ENCODE data around the gene FAM117A. TPM values are rescaled to one million over a fixed set of nuclear protein-coding genes. Genes with fewer than 3 reads are reported as not detected.

Gene FAM117A
- total and polyA plus RNA-seq, 2 of the 8 experiments (the other 6 are each of a cell fraction or from before 2014, with no cell fraction given) = 28.4 to 45.7 TPM

DNA sequence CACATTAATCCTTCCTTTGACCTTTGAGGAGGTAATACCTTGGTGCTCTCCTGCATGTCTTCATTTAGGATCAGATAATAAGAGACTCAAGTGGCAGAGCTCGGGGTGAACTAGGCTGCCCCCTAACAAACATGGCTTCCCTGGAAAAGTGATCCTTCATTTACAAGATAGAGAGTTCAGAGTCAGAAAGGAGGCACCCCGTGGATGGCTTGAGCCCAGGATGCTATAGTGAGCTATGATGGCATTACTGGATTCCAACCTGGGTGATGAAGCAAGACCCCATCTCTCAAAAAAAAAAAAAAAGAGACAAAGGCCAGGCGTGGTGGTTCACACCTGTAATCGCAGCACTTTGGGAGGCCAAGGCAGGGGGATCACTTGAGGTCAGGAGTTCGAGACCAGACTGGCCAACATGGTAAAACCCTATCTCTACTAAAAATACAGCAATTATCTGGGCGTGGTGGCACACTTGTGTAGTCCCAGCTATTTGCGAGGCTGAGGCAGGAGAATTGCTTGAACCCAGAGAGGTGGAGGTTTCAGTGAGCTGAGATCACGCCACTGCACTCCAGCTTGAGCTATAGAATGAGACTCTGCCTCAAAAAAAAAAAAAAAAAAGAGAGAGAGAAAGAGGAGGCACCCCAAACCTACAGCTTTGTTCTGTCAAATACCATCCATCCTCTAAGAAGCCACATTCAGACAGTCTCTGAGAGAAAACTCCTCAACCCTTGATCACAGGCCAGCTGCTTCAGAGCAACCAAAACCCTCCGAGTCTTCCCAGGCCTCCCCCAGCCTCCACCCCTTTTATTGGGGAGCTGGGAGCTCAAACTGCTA lies 7.4 kb downstream of the FAM117A start:
- Histone ChIP-seq H2AK5ac (ENCODE audit: low read depth, low read length) (no peak overlapping the region), H3K27ac (ENCODE audit: low read depth, low read length) (no peak overlapping the region), H3K18ac (ENCODE audit: extremely low read depth, low read length) (no peak overlapping the region), H3K79me1 (ENCODE audit: low read depth, low read length) (no peaks in the 10 kb centered on the region; the same call in none of the 2 replicates), H4K91ac (replicated peaks; ENCODE audit: insufficient read length, low read length) (no peak overlapping the region), H2AFZ (ENCODE audit: low read length) (no peak overlapping the region), H3K4ac (replicated peaks; ENCODE audit: insufficient read length, low read depth, low read length) (no peak overlapping the region), H3K9ac (replicated peaks in 1 of 4; ENCODE audit: extremely low read depth in 1 of 4, low read depth in 3 of 4, low read length in 3 of 4) (no peak overlapping the region), H3K23me2 (ENCODE audit: low read depth, low read length) (no peaks in the 10 kb centered on the region), H3K79me2 (ENCODE audit: control insufficient read depth in 1 of 2, insufficient read depth in 2 of 2, low read length in 2 of 2) (peaks cover 13 to 80% of the 10 kb centered on the region in 2 experiments; a peak in 3 of 4 replicates), H3K9me3 (ENCODE audit: insufficient read depth in 2 of 2, low read depth in 1 of 2, low read length in 1 of 2) (no peaks in the 10 kb centered on the region), H2BK12ac (ENCODE audit: low read depth, low read length) (no peak overlapping the region), H3K56ac (replicated peaks; ENCODE audit: insufficient read length, low read depth, low read length) (no peak overlapping the region), H3K36me3 (ENCODE audit: control insufficient read depth in 2 of 4, insufficient read depth in 4 of 4, low read length in 3 of 4) (0 out of 8 replicates have a peak, but pooled peaks cover 0 to 2% (median 0%) of the 10 kb centered on the region in 4 experiments), H2BK15ac (ENCODE audit: low read length) (no peak overlapping the region), H3K4me2 (ENCODE audit: insufficient read depth in 1 of 2, low read depth in 2 of 2, low read length in 2 of 2) (no peak overlapping the region), H3K4me3 (ENCODE audit: extremely low read depth in 1 of 4, insufficient read depth in 2 of 4, low read depth in 3 of 4, low read length in 4 of 4) (no peak overlapping the region), H2BK5ac (ENCODE audit: low read depth, low read length) (no peak overlapping the region), H3K27me3 (replicated peaks in 1 of 4; ENCODE audit: control insufficient read depth in 3 of 4, extremely low read depth in 1 of 4, insufficient read depth in 3 of 4, low read length in 3 of 4) (no peaks in the 10 kb centered on the region), H4K5ac (ENCODE audit: insufficient read length, low read depth, low read length) (no peak overlapping the region), H3K23ac (ENCODE audit: insufficient read length) (no peak overlapping the region), H4K20me1 (replicated peaks in 1 of 2; ENCODE audit: control insufficient read depth in 1 of 2, insufficient read depth in 2 of 2, low read length in 2 of 2) (peaks cover 0 to 11% of the 10 kb centered on the region in 2 experiments), H3K4me1 (replicated peaks in 1 of 4; ENCODE audit: control insufficient read depth in 3 of 4, insufficient read depth in 4 of 4, low read length in 3 of 4) (peaks cover 0 to 8% (median 0%) of the 10 kb centered on the region in 4 experiments; a peak in 4 of 7 replicates), H2BK120ac (replicated peaks; ENCODE audit: low read depth, low read length) (no peak overlapping the region), H4K8ac (ENCODE audit: extremely low read depth, insufficient read depth, low read length) (no peak overlapping the region), H3K14ac (ENCODE audit: insufficient read length) (no peak overlapping the region), H2BK20ac (ENCODE audit: low read length) (no peak overlapping the region)
- no peak for TF ChIP-seq BRCA1 (IDR thresholded peaks at IDR 0.05; ENCODE audit: low read depth, low read length)
- TF ChIP-seq CEBPB (IDR thresholded peaks at IDR 0.05; ENCODE audit: low read depth, low read length) = 0 out of 2 replicates have a peak, but pooled peaks have one; percentile 56
- TF ChIP-seq, protein P1, sequence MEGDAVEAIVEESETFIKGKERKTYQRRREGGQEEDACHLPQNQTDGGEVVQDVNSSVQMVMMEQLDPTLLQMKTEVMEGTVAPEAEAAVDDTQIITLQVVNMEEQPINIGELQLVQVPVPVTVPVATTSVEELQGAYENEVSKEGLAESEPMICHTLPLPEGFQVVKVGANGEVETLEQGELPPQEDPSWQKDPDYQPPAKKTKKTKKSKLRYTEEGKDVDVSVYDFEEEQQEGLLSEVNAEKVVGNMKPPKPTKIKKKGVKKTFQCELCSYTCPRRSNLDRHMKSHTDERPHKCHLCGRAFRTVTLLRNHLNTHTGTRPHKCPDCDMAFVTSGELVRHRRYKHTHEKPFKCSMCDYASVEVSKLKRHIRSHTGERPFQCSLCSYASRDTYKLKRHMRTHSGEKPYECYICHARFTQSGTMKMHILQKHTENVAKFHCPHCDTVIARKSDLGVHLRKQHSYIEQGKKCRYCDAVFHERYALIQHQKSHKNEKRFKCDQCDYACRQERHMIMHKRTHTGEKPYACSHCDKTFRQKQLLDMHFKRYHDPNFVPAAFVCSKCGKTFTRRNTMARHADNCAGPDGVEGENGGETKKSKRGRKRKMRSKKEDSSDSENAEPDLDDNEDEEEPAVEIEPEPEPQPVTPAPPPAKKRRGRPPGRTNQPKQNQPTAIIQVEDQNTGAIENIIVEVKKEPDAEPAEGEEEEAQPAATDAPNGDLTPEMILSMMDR (IDR thresholded peaks at IDR 0.05; ENCODE audit: control extremely low read depth in 1 of 3, insufficient read depth in 1 of 3, low read depth in 1 of 3, low read length in 3 of 3) = no peak
- TF ChIP-seq TBP (IDR thresholded peaks at IDR 0.05; ENCODE audit: low read depth, low read length) = no peak
- TF ChIP-seq YY1 (IDR thresholded peaks at IDR 0.05; ENCODE audit: low read depth, low read length) = peak; percentile 76
- 92% methylated on average over 9 of the region's 9 CpGs; no CpG with 5 or more reads in 1 of the 2 experiments for whole genome bisulfite sequencing, 2 experiments (ENCODE audit: extremely low coverage in 1 of 2, insufficient coverage in 1 of 2, insufficient read length in 1 of 2, insufficient replicate concordance in 2 of 2, low coverage in 1 of 2, low lambda C conversion rate in 2 of 2, missing lambda C conversion rate in 1 of 2)
- ChIA-PET POLR2A (ENCODE audit: partially characterized antibody) (interaction anchor here (0.9 to 6.9 kb wide), 6 partner anchors 6 to 47 kb away, joined by 3 to 56 read pairs (median 5); partner anchors contain the start of genes FAM117A and KAT7), CTCF (ENCODE audit: partially characterized antibody) (interaction anchor here (0.5 to 1.5 kb wide), 6 partner anchors 9 to 1977 kb away, joined by 3 to 8 read pairs (median 3); no protein-coding TSS in a partner anchor)
- FAIRE-seq (no peak), DNase-seq (ENCODE audit: low read depth in 1 of 2, low spot score in 2 of 2) (no peak)

All from H1 (cell line).